CD4-positive, alpha-beta T cell (primary cell): ENCODE results near the gene MOGAT1. TPM values are rescaled to one million over a fixed set of nuclear protein-coding genes. Genes with fewer than 3 reads are reported as not detected.

Source experiments
- ATAC-seq: fragments of 200-7000 bp; cut with Tn5 transposase; one replicate; pipeline ENCODE4 v1.10.0; 2022; ENCODE audit warnings: mild to moderate bottlenecking; ENCODE audit not compliant: poor library complexity
- CTCF ChIA-PET: fragments of 350-600 bp; sonication (Branson Sonifier 250); formaldehyde crosslinking; loops from one replicate; lab custom pipeline; 2021; ENCODE audit warnings: antibody characterized with exemption, inconsistent platforms; lab: Charles Lee
- POLR2A ChIA-PET: fragments of 350-600 bp; sonication (Branson Sonifier 250); formaldehyde crosslinking; loops from one replicate; lab custom pipeline; 2021; ENCODE audit warnings: antibody characterized with exemption, inconsistent platforms; lab: Charles Lee
- DNase-seq, 14 experiments: peaks; one replicate each; pipeline ENCODE4 v3.0.0-alpha.2; 2013 to 2020; ENCODE audit warnings: mixed read lengths in 2 of 14
- H3K27ac ChIP-seq, 2 donors: one replicate each; pipeline versions ENCODE4 v1.5.1 to v1.7.0; 2013; ENCODE audit warnings: low read length in 2 of 2, low read depth in 1 of 2, mild to moderate bottlenecking in 1 of 2
- H3K27me3 ChIP-seq, 2 experiments: 1 replicate in 1 of 2; 2 replicates in 1 of 2; pipeline versions ENCODE4 v1.6.1 to v1.7.0; 2013; ENCODE audit warnings: low read length in 2 of 2, control low read depth in 1 of 2, mild to moderate bottlenecking in 1 of 2, moderate library complexity in 1 of 2; ENCODE audit not compliant: insufficient read depth in 2 of 2, control insufficient read depth in 1 of 2
- H3K36me3 ChIP-seq: one replicate; pipeline ENCODE4 v1.6.1; 2013; ENCODE audit warnings: low read length, control low read depth; ENCODE audit not compliant: insufficient read depth
- H3K4me1 ChIP-seq: one replicate; pipeline ENCODE4 v1.6.1; 2013; ENCODE audit warnings: low read length, control low read depth; ENCODE audit not compliant: insufficient read depth
- H3K4me3 ChIP-seq: one replicate; pipeline ENCODE4 v1.5.1; 2013; ENCODE audit warnings: mild to moderate bottlenecking, low read length, moderate library complexity
- H3K9me3 ChIP-seq, 2 experiments: 1 replicate in 1 of 2; 2 replicates in 1 of 2; pipeline versions ENCODE4 v1.6.1 to v1.7.0; 2013; ENCODE audit warnings: low read length in 2 of 2, mild to moderate bottlenecking in 2 of 2, control low read depth in 1 of 2, moderate library complexity in 1 of 2; ENCODE audit not compliant: control insufficient read depth in 1 of 2, insufficient read depth in 1 of 2
- H3K27ac Mint-ChIP-seq: one replicate; pipeline ENCODE4 v1.8.0; 2020; ENCODE audit warnings: mixed read lengths
- H3K27me3 Mint-ChIP-seq: one replicate; pipeline ENCODE4 v1.8.0; 2021; ENCODE audit warnings: mixed read lengths
- H3K36me3 Mint-ChIP-seq: one replicate; pipeline ENCODE4 v1.8.0; 2021; ENCODE audit warnings: low read depth, mixed read lengths
- H3K4me1 Mint-ChIP-seq: one replicate; pipeline ENCODE4 v1.8.0; 2021; ENCODE audit warnings: low read depth, mixed read lengths
- H3K4me3 Mint-ChIP-seq: one replicate; pipeline ENCODE4 v1.8.0; 2020; ENCODE audit warnings: mild to moderate bottlenecking, mixed read lengths
- H3K9me3 Mint-ChIP-seq: one replicate; pipeline ENCODE4 v1.8.0; 2020; ENCODE audit warnings: mixed read lengths
- intact Hi-C, 2 experiments: fragments of 100-400 bp; cut with DNase I in 1 of 2; cut with micrococcal nuclease in 1 of 2; formaldehyde crosslinking; loops; one replicate each; pipeline versions ENCODE4 v1.15.1 to v1.9.0; 2023 to 2025; cut with DNase I, micrococcal nuclease
- total RNA-seq, 174 experiments: library from RNA in 2 of 174; stranded (reverse) in 2 of 174; gene quantifications; one replicate each; pipeline ENCODE4 v1.2.3 and lab custom pipeline; 2021 to 2026
- TF ChIP-seq, protein P1 (sequence below): fragments of 200-600 bp; IDR thresholded peaks from one replicate; pipeline ENCODE4 v1.8.0; 2022; ENCODE audit warnings: antibody characterized with exemption, mild to moderate bottlenecking

Gene MOGAT1
- total RNA-seq, 2 experiments from 2014 or later = not detected

DNA sequence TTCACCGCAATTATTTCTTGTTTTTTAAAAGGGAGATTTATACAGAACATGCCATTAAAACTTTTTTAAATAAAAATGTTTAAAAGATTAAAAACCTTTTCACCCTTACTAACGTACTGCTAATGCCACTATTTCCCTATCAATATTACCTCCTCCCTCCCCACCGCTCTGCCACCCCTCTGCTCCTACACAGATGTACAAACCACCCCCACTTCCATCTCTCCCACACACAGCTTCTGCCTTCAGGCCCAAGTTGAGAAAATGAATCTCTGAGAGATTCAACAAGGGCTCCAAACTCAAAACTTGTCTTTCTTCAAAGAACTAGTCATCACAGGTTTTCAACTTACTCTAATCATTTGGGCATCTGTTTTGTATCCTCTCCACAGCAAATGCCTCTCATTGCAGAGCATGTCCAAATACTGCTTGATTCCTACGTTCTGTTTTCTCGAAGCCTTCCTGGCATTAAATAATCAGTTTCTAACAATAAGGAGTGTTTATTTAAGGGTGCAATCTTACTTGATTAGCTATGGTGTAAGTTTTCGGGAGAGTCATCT lies 47.6 kb upstream of the MOGAT1 start:
- no peaks in the 10 kb centered on the region for H3K9me3 Mint-ChIP-seq
- H3K27ac ChIP-seq = no peak overlapping the region
- H3K4me3 ChIP-seq = no peak overlapping the region
- TF ChIP-seq, protein P1, sequence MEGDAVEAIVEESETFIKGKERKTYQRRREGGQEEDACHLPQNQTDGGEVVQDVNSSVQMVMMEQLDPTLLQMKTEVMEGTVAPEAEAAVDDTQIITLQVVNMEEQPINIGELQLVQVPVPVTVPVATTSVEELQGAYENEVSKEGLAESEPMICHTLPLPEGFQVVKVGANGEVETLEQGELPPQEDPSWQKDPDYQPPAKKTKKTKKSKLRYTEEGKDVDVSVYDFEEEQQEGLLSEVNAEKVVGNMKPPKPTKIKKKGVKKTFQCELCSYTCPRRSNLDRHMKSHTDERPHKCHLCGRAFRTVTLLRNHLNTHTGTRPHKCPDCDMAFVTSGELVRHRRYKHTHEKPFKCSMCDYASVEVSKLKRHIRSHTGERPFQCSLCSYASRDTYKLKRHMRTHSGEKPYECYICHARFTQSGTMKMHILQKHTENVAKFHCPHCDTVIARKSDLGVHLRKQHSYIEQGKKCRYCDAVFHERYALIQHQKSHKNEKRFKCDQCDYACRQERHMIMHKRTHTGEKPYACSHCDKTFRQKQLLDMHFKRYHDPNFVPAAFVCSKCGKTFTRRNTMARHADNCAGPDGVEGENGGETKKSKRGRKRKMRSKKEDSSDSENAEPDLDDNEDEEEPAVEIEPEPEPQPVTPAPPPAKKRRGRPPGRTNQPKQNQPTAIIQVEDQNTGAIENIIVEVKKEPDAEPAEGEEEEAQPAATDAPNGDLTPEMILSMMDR = no peak
- H3K36me3 ChIP-seq = peaks cover 76% of the 10 kb centered on the region
- H3K27ac Mint-ChIP-seq = no peak overlapping the region
- intact Hi-C loops = no loop called here
- ATAC-seq = no peak
- H3K4me1 ChIP-seq = no peaks in the 10 kb centered on the region
- no peak for DNase-seq
- no peaks in the 10 kb centered on the region for H3K27me3 Mint-ChIP-seq
- ChIA-PET CTCF (no interaction called here), POLR2A (no interaction called here)
- no peaks in the 10 kb centered on the region for H3K27me3 ChIP-seq
- no peaks in the 10 kb centered on the region for H3K4me1 Mint-ChIP-seq
- H3K9me3 ChIP-seq = no peaks in the 10 kb centered on the region
- H3K36me3 Mint-ChIP-seq = peaks cover 93% of the 10 kb centered on the region
- no peak overlapping the region for H3K4me3 Mint-ChIP-seq

DNA sequence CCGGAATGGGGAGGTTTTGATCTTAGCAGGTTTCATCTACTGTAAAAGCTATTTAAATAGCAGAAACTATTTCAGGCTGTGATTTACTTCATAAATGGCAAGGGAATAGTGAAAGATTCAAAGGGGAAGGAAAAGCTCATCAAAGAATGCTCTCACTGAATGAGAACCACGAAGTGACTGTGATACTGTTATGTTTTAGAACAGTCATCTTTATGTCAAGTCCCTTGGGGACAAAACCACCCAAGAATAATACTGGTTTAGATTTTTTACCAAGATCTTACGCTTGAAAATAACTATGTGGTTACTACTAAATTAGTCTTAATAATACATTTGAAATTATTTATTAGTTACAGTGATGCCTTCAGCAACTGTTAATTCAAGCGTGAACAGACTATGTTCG lies 43.7 kb upstream of the MOGAT1 start:
- Mint-ChIP-seq H3K9me3 (no peaks in the 10 kb centered on the region), H3K4me3 (no peak overlapping the region), H3K36me3 (peaks cover 96% of the 10 kb centered on the region), H3K27ac (no peak overlapping the region), H3K27me3 (no peaks in the 10 kb centered on the region), H3K4me1 (no peaks in the 10 kb centered on the region)
- Histone ChIP-seq H3K9me3 (no peaks in the 10 kb centered on the region), H3K4me1 (no peaks in the 10 kb centered on the region), H3K4me3 (no peak overlapping the region), H3K27me3 (no peaks in the 10 kb centered on the region), H3K27ac (no peak overlapping the region), H3K36me3 (peaks cover 84% of the 10 kb centered on the region)
- intact Hi-C loops = no loop called here
- ChIA-PET CTCF (interaction anchor here (1.5 kb wide), 1 partner anchor 12 kb away, joined by 5 read pairs; no protein-coding TSS in a partner anchor), POLR2A (no interaction called here)
- no peak for ATAC-seq
- DNase-seq = no peak
- TF ChIP-seq, protein P1 = no peak

DNA sequence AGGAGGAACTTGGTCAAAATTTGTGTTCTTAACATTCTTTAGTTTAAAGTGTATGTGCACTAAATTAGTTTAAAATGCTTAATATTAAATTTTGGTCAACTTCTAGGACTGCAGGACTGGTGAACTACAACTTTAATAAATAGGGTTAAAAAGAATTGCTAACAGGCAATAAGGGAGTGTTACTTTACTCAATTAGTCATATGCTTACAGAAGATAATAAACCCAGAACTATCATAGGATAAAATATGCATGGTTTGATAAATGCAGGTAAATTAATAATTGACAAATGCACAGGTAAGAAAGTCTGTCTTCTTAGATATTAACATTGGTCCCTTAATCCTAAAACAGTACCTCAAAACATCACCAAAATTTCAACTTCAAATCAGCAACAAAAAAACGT lies 36.2 kb upstream of the MOGAT1 start:
- Mint-ChIP-seq H3K9me3 (no peaks in the 10 kb centered on the region), H3K4me3 (no peak overlapping the region), H3K4me1 (no peaks in the 10 kb centered on the region), H3K36me3 (peaks cover 91% of the 10 kb centered on the region), H3K27me3 (no peaks in the 10 kb centered on the region), H3K27ac (no peak overlapping the region)
- DNase-seq (no peak), ATAC-seq (no peak)
- Histone ChIP-seq H3K4me3 (no peak overlapping the region), H3K36me3 (peaks cover 83% of the 10 kb centered on the region), H3K9me3 (no peaks in the 10 kb centered on the region), H3K27me3 (no peaks in the 10 kb centered on the region), H3K27ac (no peak overlapping the region), H3K4me1 (no peaks in the 10 kb centered on the region)
- intact Hi-C loops = no loop called here
- ChIA-PET CTCF (no interaction called here), POLR2A (no interaction called here)
- TF ChIP-seq, protein P1 = no peak
